ENCODE results near the gene ZMAT3. TPM values are rescaled to one million over a fixed set of nuclear protein-coding genes. Genes with fewer than 3 reads are reported as not detected.

The ZMAT3 gene
- total and polyA plus RNA-seq, 2 of the 4 experiments (the other 2 are of a cell fraction), result 11.7 to 14.3 TPM

DNA sequence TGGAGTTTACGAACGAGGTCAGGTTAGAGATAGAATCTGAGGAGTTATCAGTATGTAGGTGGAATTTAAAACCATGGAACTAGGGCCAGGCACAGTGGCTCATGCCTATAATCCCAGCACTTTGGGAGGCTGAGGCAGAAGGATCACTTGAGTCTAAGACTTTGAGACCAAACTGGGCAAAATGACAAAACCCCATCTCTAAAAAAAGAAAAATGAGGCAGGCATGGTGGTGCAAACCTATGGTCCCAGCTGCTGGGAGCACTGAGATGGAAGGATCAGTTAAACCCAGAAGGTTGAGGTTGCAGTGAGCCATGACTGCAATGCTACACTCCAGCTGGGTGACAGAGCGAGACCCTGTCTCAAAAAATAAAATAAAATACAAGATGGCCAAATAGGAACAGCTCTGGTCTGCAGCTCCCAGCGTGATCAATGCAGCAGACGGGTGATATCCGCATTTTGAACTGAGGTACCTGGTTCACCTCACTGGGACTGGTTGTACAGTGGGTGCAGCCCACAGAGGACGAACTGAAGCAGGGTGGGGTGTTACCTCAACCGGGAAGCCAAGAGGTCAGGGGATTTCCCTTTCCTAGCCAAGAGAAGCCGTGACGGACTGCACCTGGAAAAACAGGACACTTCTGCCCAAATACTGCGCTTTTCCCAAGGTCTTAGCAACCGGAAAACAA, 33.3 kb downstream of the ZMAT3 start:
- in situ Hi-C loops (cut with MboI; ENCODE audit: low sequenced_read_pairs) (no loop called here), intact Hi-C loops (cut with micrococcal nuclease) (no loop called here), dilution Hi-C loops (cut with HindIII; ENCODE audit: low sequenced_read_pairs, unreplicated experiment) (no loop called here)
- H3K9me1 ChIP-seq (ENCODE audit: insufficient read depth, low read length), result peaks cover 13% of the 10 kb centered on the region
- H2AFZ ChIP-seq (replicated peaks; ENCODE audit: low read length, poor library complexity), result no peak overlapping the region
- ATAC-seq (ENCODE audit: low read depth) (no peak), DNase-seq (no peak)
- H3K14ac ChIP-seq (replicated peaks; ENCODE audit: low read depth, low read length), result no peak overlapping the region
- no peak overlapping the region for H3K9ac ChIP-seq (ENCODE audit: low read depth, low read length)
- H3K18ac ChIP-seq (ENCODE audit: low read depth, low read length), result no peak overlapping the region
- peaks cover 14% of the 10 kb centered on the region for H3K4me1 ChIP-seq (ENCODE audit: control insufficient read depth, insufficient read depth, low read length)
- H3K4ac ChIP-seq (ENCODE audit: low read depth, low read length), result 0 out of 2 replicates have a peak overlapping the region, but pooled peaks have one; percentile 2
- no peaks in the 10 kb centered on the region for H3K9me3 ChIP-seq (ENCODE audit: control insufficient read depth, insufficient read depth, low read length)
- H2BK15ac ChIP-seq (ENCODE audit: low read depth, low read length), result no peak overlapping the region
- no peak overlapping the region for H4K8ac ChIP-seq (ENCODE audit: low read depth in 2 of 2, low read length in 2 of 2)
- peaks cover 12% of the 10 kb centered on the region for H3K36me3 ChIP-seq (ENCODE audit: control insufficient read depth, insufficient read depth, low read length)
- WGBS, 2 experiments (ENCODE audit: extremely low coverage in 2 of 2, insufficient read length in 1 of 2), result 93% methylated on average over 3 of the region's 12 CpGs; no CpG with 5 or more reads in 1 of the 2 experiments
- CTCF ChIA-PET, result no interaction called here
- no peaks in the 10 kb centered on the region for H3K27me3 ChIP-seq (ENCODE audit: control insufficient read depth, insufficient read depth, low read length)
- H2AK9ac ChIP-seq (replicated peaks; ENCODE audit: low read depth, low read length, poor library complexity), result no peak overlapping the region
- peak overlapping the region; percentile 43 for H2BK5ac ChIP-seq (ENCODE audit: low read depth, low read length, poor library complexity, severe bottlenecking)
- no peak overlapping the region for H3K27ac ChIP-seq (ENCODE audit: insufficient read depth, low read length)
- H3K23ac ChIP-seq (ENCODE audit: low read depth, low read length), result no peak overlapping the region
- POLR2A ChIA-PET (ENCODE audit: unreplicated experiment), result no interaction called here
- H3K4me2 ChIP-seq (ENCODE audit: low read depth, low read length), result no peak overlapping the region
- no peak overlapping the region for H2AK5ac ChIP-seq (ENCODE audit: low read depth, low read length)
- peaks cover 50% of the 10 kb centered on the region for H4K20me1 ChIP-seq (ENCODE audit: insufficient read depth, low read length)
- H3K79me1 ChIP-seq (ENCODE audit: low read depth in 1 of 2, low read length in 2 of 2), result peaks cover 26 to 53% of the 10 kb centered on the region in 2 experiments
- H3K56ac ChIP-seq (ENCODE audit: extremely low read depth, insufficient read depth, low read length), result no peak overlapping the region
- no peak overlapping the region for H4K91ac ChIP-seq (ENCODE audit: insufficient read depth, low read depth, low read length)
- BruUV-seq (replicated peaks), result no TSS peak
- no peak overlapping the region for H2BK120ac ChIP-seq (ENCODE audit: low read depth, low read length)
- TF ChIP-seq, protein P1, sequence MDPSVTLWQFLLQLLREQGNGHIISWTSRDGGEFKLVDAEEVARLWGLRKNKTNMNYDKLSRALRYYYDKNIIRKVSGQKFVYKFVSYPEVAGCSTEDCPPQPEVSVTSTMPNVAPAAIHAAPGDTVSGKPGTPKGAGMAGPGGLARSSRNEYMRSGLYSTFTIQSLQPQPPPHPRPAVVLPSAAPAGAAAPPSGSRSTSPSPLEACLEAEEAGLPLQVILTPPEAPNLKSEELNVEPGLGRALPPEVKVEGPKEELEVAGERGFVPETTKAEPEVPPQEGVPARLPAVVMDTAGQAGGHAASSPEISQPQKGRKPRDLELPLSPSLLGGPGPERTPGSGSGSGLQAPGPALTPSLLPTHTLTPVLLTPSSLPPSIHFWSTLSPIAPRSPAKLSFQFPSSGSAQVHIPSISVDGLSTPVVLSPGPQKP (IDR thresholded peaks at IDR 0.05; ENCODE audit: borderline replicate concordance, low read depth, low read length), result no peak
- no peak for TF ChIP-seq RAD21 (IDR thresholded peaks at IDR 0.05; ENCODE audit: low read length)
- no peak for TF ChIP-seq MXI1 (IDR thresholded peaks at IDR 0.05; ENCODE audit: borderline replicate concordance, low read depth, low read length)
- TF ChIP-seq, protein P2, sequence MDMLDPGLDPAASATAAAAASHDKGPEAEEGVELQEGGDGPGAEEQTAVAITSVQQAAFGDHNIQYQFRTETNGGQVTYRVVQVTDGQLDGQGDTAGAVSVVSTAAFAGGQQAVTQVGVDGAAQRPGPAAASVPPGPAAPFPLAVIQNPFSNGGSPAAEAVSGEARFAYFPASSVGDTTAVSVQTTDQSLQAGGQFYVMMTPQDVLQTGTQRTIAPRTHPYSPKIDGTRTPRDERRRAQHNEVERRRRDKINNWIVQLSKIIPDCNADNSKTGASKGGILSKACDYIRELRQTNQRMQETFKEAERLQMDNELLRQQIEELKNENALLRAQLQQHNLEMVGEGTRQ (IDR thresholded peaks at IDR 0.05; ENCODE audit: low read depth, low read length), result no peak
- TF ChIP-seq, protein P3, sequence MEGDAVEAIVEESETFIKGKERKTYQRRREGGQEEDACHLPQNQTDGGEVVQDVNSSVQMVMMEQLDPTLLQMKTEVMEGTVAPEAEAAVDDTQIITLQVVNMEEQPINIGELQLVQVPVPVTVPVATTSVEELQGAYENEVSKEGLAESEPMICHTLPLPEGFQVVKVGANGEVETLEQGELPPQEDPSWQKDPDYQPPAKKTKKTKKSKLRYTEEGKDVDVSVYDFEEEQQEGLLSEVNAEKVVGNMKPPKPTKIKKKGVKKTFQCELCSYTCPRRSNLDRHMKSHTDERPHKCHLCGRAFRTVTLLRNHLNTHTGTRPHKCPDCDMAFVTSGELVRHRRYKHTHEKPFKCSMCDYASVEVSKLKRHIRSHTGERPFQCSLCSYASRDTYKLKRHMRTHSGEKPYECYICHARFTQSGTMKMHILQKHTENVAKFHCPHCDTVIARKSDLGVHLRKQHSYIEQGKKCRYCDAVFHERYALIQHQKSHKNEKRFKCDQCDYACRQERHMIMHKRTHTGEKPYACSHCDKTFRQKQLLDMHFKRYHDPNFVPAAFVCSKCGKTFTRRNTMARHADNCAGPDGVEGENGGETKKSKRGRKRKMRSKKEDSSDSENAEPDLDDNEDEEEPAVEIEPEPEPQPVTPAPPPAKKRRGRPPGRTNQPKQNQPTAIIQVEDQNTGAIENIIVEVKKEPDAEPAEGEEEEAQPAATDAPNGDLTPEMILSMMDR (conservative IDR thresholded peaks at IDR 0.05; ENCODE audit: low read depth, low read length), result no peak
- no peak for TF ChIP-seq POLR2A (IDR thresholded peaks at IDR 0.05; ENCODE audit: low read depth, low read length)
- TF ChIP-seq CEBPB (IDR thresholded peaks at IDR 0.05; ENCODE audit: low read depth, low read length), result no peak
- no peak for TF ChIP-seq RFX5 (IDR thresholded peaks at IDR 0.05; ENCODE audit: low read depth, low read length)
- no peak for TF ChIP-seq RCOR1 (IDR thresholded peaks at IDR 0.05; ENCODE audit: insufficient replicate concordance, low read length)
- no peak for TF ChIP-seq SMC3 (IDR thresholded peaks at IDR 0.05; ENCODE audit: low read depth, low read length)
- TF ChIP-seq NFE2L2 (IDR thresholded peaks at IDR 0.05; ENCODE audit: low read depth, low read length), result no peak
- TF ChIP-seq CHD1 (IDR thresholded peaks at IDR 0.05; ENCODE audit: low read depth, low read length), result no peak
- no peak for TF ChIP-seq BHLHE40 (IDR thresholded peaks at IDR 0.05; ENCODE audit: low read depth, low read length)
- TF ChIP-seq MAZ (IDR thresholded peaks at IDR 0.05; ENCODE audit: borderline replicate concordance, low read depth, low read length), result no peak
- TF ChIP-seq MAFK (IDR thresholded peaks at IDR 0.05; ENCODE audit: low read depth, low read length), result no peak
- no peak for TF ChIP-seq FOS (IDR thresholded peaks at IDR 0.05; ENCODE audit: low read depth, low read length)
- H3K4me3 ChIP-seq (ENCODE audit: insufficient read depth, low read depth, low read length), result no peak overlapping the region
- peak overlapping the region; percentile 20; the same call in 1 of the 2 replicates for H4K5ac ChIP-seq (ENCODE audit: low read depth, low read length)
- no peak overlapping the region for H2BK20ac ChIP-seq (ENCODE audit: low read depth, low read length)

All from IMR-90 (cell line).